Measurements from ENCODE around the gene ZNF215. TPM values are rescaled to one million over a fixed set of nuclear protein-coding genes. Genes with fewer than 3 reads are reported as not detected.
A peak's percentile ranks its signal among the peaks of the same experiment; 100 is the strongest.

The ZNF215 gene
- total RNA-seq (2021) (13.8 to 15.8 TPM (median 14.1 TPM) in 3 replicates), Bru-seq, nascent RNA (percentile 86 among the genes with signal in this experiment)
- long read RNA-seq, experiment 1, transcript ZNF215-201 (7 exons, 3,448 nt) = major isoform, 17 of 72 reads
- long read RNA-seq, experiment 1, transcript ZNF215-207 (8 exons, 1,503 nt) = minor isoform, 5 of 72 reads
- long read RNA-seq, experiment 1, partial matches to known transcripts = 9 of 72 reads
- long read RNA-seq, experiment 1, other reads (novel, unspliced or antisense) = 38 of 72 reads
- long read RNA-seq, experiment 2, partial matches to known transcripts = 2 of 15 reads
- long read RNA-seq, experiment 2, other reads (novel, unspliced or antisense) = 12 of 15 reads
- long read RNA-seq, experiment 3, partial matches to known transcripts = 2 of 17 reads
- long read RNA-seq, experiment 3, other reads (novel, unspliced or antisense) = 12 of 17 reads

DNA sequence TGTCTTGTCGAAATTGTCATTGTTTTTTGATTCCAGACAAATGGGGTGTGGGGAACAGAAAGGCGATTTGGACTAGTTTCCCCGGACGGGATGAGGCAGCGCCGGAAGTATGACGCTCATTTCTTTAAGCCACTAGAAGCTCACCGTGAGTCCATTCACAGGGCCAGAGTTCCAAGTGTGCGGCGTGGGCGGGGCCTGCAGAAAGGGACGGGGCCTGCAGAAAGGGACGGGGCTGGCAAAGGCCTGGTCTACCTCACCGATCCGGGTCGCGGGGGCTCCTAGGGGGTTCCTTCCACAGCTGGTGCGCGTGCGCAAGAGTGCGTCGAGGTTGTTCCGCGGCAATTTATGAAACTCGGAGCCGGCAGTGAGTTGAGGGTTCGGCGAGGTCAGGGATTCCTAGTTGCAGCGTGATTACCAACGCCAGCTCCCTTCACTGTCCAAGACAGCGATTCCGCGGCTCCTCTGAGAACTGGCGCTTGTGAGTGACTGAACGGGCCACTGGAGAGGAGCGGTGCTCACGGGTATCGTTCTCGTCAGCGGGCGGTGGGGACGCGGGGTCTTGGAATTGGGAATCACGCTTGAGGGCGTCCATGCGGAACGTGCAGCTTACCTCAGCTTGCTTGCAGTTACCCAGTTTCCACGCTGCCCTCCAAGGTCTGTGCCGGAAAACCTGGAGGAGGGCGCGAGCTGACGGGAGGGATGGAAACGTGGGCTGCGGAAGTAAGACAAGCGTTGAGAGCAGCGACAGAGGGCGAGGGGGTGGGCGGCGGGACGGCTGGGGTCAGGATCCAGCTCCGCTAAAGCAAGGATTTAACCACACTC is at the start of gene ZNF215:
TSS of gene ZNF215 (plus strand) at position 219 of the 822 bp plus-strand sequence. CDS start 5,847 bp downstream, outside the sequence.
- CTCF ChIA-PET = interaction anchor here (0.8 to 4.7 kb wide), 6 partner anchors 11 to 220 kb away, joined by 3 to 22 read pairs (median 8); partner anchors contain the start of gene NLRP14
- Mint-ChIP-seq H3K4me1 (peaks cover 36% of the 10 kb centered on the region), H3K27ac (peak within 1 kb of the TSS; percentile 96), H3K36me3 (peaks cover 5% of the 10 kb centered on the region; the same call in 1 of the 2 replicates), H3K27me3 (ENCODE audit: low read depth) (no peaks in the 10 kb centered on the region; the same call in 1 of the 2 replicates), H3K4me3 (peak within 1 kb of the TSS; percentile 99), H3K9me3 (no peaks in the 10 kb centered on the region)
- TF ChIP-seq FOXJ3 (CRISPR knock-in tag; IDR thresholded peaks at IDR 0.05; ENCODE audit: borderline replicate concordance) = no peak
- TF ChIP-seq, protein P1, sequence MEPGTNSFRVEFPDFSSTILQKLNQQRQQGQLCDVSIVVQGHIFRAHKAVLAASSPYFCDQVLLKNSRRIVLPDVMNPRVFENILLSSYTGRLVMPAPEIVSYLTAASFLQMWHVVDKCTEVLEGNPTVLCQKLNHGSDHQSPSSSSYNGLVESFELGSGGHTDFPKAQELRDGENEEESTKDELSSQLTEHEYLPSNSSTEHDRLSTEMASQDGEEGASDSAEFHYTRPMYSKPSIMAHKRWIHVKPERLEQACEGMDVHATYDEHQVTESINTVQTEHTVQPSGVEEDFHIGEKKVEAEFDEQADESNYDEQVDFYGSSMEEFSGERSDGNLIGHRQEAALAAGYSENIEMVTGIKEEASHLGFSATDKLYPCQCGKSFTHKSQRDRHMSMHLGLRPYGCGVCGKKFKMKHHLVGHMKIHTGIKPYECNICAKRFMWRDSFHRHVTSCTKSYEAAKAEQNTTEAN (CRISPR knock-in tag; IDR thresholded peaks at IDR 0.05) = 0 out of 2 replicates have a peak, but pooled peaks have one; percentile 49
- TF ChIP-seq, protein P2, sequence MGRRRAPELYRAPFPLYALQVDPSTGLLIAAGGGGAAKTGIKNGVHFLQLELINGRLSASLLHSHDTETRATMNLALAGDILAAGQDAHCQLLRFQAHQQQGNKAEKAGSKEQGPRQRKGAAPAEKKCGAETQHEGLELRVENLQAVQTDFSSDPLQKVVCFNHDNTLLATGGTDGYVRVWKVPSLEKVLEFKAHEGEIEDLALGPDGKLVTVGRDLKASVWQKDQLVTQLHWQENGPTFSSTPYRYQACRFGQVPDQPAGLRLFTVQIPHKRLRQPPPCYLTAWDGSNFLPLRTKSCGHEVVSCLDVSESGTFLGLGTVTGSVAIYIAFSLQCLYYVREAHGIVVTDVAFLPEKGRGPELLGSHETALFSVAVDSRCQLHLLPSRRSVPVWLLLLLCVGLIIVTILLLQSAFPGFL (CRISPR knock-in tag; IDR thresholded peaks at IDR 0.05; ENCODE audit: borderline replicate concordance) = no peak
- TF ChIP-seq SP1 (CRISPR knock-in tag; conservative IDR thresholded peaks at IDR 0.05) = 0 out of 2 replicates have a peak, but pooled peaks have one; percentile 26
- peak; percentile 54; the same call in 1 of the 2 replicates for TF ChIP-seq FOXP1 (CRISPR knock-in tag; IDR thresholded peaks at IDR 0.05; ENCODE audit: borderline replicate concordance)
- TF ChIP-seq, protein P3, sequence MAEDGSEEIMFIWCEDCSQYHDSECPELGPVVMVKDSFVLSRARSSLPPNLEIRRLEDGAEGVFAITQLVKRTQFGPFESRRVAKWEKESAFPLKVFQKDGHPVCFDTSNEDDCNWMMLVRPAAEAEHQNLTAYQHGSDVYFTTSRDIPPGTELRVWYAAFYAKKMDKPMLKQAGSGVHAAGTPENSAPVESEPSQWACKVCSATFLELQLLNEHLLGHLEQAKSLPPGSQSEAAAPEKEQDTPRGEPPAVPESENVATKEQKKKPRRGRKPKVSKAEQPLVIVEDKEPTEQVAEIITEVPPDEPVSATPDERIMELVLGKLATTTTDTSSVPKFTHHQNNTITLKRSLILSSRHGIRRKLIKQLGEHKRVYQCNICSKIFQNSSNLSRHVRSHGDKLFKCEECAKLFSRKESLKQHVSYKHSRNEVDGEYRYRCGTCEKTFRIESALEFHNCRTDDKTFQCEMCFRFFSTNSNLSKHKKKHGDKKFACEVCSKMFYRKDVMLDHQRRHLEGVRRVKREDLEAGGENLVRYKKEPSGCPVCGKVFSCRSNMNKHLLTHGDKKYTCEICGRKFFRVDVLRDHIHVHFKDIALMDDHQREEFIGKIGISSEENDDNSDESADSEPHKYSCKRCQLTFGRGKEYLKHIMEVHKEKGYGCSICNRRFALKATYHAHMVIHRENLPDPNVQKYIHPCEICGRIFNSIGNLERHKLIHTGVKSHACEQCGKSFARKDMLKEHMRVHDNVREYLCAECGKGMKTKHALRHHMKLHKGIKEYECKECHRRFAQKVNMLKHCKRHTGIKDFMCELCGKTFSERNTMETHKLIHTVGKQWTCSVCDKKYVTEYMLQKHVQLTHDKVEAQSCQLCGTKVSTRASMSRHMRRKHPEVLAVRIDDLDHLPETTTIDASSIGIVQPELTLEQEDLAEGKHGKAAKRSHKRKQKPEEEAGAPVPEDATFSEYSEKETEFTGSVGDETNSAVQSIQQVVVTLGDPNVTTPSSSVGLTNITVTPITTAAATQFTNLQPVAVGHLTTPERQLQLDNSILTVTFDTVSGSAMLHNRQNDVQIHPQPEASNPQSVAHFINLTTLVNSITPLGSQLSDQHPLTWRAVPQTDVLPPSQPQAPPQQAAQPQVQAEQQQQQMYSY (CRISPR knock-in tag; IDR thresholded peaks at IDR 0.05) = peak; percentile 79
- TF ChIP-seq, protein P4, sequence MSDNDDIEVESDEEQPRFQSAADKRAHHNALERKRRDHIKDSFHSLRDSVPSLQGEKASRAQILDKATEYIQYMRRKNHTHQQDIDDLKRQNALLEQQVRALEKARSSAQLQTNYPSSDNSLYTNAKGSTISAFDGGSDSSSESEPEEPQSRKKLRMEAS (CRISPR knock-in tag; IDR thresholded peaks at IDR 0.05) = peak; percentile 56; the same call in 1 of the 2 replicates
- no peak for TF ChIP-seq NFATC4 (CRISPR knock-in tag; IDR thresholded peaks at IDR 0.05)
- TF ChIP-seq, protein P5, sequence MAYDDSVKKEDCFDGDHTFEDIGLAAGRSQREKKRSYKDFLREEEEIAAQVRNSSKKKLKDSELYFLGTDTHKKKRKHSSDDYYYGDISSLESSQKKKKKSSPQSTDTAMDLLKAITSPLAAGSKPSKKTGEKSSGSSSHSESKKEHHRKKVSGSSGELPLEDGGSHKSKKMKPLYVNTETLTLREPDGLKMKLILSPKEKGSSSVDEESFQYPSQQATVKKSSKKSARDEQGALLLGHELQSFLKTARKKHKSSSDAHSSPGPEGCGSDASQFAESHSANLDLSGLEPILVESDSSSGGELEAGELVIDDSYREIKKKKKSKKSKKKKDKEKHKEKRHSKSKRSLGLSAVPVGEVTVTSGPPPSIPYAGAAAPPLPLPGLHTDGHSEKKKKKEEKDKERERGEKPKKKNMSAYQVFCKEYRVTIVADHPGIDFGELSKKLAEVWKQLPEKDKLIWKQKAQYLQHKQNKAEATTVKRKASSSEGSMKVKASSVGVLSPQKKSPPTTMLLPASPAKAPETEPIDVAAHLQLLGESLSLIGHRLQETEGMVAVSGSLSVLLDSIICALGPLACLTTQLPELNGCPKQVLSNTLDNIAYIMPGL (CRISPR knock-in tag; IDR thresholded peaks at IDR 0.05) = 0 out of 2 replicates have a peak, but pooled peaks have one; percentile 31
- DNase-seq (ENCODE audit: low spot score) (peak; percentile 89), ATAC-seq (peak; percentile 94)
- POLR2A ChIA-PET = no interaction called here

DNA sequence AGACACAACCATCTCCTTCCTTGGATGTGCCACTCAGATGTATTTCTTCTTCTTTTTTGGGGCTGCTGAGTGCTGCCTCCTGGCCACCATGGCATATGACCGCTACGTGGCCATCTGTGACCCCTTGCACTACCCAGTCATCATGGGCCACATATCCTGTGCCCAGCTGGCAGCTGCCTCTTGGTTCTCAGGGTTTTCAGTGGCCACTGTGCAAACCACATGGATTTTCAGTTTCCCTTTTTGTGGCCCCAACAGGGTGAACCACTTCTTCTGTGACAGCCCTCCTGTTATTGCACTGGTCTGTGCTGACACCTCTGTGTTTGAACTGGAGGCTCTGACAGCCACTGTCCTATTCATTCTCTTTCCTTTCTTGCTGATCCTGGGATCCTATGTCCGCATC is 49.3 kb upstream of the ZNF215 start:
- Mint-ChIP-seq H3K4me1 (no peaks in the 10 kb centered on the region), H3K4me3 (no peak overlapping the region), H3K36me3 (no peaks in the 10 kb centered on the region), H3K9me3 (peaks cover 12% of the 10 kb centered on the region), H3K27me3 (ENCODE audit: low read depth) (peaks cover 3% of the 10 kb centered on the region; the same call in 1 of the 2 replicates), H3K27ac (no peak overlapping the region)
- DNase-seq (ENCODE audit: low spot score) (no peak), ATAC-seq (no peak)
- ChIA-PET CTCF (no interaction called here), POLR2A (no interaction called here)
- TF ChIP-seq GTF2I (CRISPR knock-in tag; conservative IDR thresholded peaks at IDR 0.05) (no peak), JUN (CRISPR knock-in tag; IDR thresholded peaks at IDR 0.05) (no peak), FOXP1 (CRISPR knock-in tag; IDR thresholded peaks at IDR 0.05; ENCODE audit: borderline replicate concordance) (no peak), ZNF423 (CRISPR knock-in tag; IDR thresholded peaks at IDR 0.05) (no peak), NFATC4 (CRISPR knock-in tag; IDR thresholded peaks at IDR 0.05) (no peak), ZNF219 (CRISPR knock-in tag; IDR thresholded peaks at IDR 0.05; ENCODE audit: borderline replicate concordance) (no peak), MYBL2 (CRISPR knock-in tag; IDR thresholded peaks at IDR 0.05) (no peak), ELF4 (CRISPR knock-in tag; IDR thresholded peaks at IDR 0.05; ENCODE audit: low read depth) (no peak)
- TF ChIP-seq, protein P6, sequence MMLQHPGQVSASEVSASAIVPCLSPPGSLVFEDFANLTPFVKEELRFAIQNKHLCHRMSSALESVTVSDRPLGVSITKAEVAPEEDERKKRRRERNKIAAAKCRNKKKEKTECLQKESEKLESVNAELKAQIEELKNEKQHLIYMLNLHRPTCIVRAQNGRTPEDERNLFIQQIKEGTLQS (CRISPR knock-in tag; conservative IDR thresholded peaks at IDR 0.05) = no peak
- TF ChIP-seq, protein P7, sequence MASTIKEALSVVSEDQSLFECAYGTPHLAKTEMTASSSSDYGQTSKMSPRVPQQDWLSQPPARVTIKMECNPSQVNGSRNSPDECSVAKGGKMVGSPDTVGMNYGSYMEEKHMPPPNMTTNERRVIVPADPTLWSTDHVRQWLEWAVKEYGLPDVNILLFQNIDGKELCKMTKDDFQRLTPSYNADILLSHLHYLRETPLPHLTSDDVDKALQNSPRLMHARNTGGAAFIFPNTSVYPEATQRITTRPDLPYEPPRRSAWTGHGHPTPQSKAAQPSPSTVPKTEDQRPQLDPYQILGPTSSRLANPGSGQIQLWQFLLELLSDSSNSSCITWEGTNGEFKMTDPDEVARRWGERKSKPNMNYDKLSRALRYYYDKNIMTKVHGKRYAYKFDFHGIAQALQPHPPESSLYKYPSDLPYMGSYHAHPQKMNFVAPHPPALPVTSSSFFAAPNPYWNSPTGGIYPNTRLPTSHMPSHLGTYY (CRISPR knock-in tag; IDR thresholded peaks at IDR 0.05) = no peak

Measured in WTC11 (cell line).